GM12865 (cell line): Measurements from ENCODE around the gene CADPS2.
A peak's percentile ranks its signal among the peaks of the same experiment; 100 is the strongest.

Experiments used
- DNase-seq: peaks from one replicate; pipeline ENCODE4 v3.0.0; 2010; ENCODE audit warnings: low read depth
- H3K4me3 ChIP-seq: 2 replicates; pipeline ENCODE4 v1.5.1; 2011; ENCODE audit warnings: mild to moderate bottlenecking, low read depth, low read length, control low read depth
- TF ChIP-seq, protein P1 (sequence below): IDR thresholded peaks from 2 replicates; pipeline ENCODE4 v1.5.1; 2011; ENCODE audit warnings: low read length, control low read depth, low read depth, inconsistent platforms; ENCODE audit not compliant: insufficient read depth; ENCODE audit errors: missing control alignments

The CADPS2 gene

DNA sequence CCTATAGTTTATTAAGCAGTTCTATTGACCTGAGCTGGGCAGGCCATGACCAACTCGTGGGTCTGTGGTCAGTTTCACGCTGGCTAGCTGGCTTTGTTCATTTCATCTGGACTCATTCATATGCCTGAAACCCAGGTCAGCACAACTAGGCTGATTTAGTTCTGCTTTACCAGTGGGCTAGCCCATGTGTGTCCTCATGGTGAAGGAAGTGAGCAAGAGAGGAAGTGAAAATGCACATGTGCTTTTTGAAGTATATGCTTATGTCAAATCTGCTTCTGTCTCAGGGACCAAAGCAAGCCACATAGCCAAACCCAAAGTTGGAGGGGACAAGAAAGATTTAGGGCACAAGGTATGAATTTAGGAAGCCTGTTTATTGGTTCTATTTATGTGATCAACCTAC lies 341.8 kb downstream of the CADPS2 start:
- TF ChIP-seq, protein P1, sequence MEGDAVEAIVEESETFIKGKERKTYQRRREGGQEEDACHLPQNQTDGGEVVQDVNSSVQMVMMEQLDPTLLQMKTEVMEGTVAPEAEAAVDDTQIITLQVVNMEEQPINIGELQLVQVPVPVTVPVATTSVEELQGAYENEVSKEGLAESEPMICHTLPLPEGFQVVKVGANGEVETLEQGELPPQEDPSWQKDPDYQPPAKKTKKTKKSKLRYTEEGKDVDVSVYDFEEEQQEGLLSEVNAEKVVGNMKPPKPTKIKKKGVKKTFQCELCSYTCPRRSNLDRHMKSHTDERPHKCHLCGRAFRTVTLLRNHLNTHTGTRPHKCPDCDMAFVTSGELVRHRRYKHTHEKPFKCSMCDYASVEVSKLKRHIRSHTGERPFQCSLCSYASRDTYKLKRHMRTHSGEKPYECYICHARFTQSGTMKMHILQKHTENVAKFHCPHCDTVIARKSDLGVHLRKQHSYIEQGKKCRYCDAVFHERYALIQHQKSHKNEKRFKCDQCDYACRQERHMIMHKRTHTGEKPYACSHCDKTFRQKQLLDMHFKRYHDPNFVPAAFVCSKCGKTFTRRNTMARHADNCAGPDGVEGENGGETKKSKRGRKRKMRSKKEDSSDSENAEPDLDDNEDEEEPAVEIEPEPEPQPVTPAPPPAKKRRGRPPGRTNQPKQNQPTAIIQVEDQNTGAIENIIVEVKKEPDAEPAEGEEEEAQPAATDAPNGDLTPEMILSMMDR, result no peak
- no peak overlapping the region for H3K4me3 ChIP-seq
- DNase-seq, result peak; percentile 68

DNA sequence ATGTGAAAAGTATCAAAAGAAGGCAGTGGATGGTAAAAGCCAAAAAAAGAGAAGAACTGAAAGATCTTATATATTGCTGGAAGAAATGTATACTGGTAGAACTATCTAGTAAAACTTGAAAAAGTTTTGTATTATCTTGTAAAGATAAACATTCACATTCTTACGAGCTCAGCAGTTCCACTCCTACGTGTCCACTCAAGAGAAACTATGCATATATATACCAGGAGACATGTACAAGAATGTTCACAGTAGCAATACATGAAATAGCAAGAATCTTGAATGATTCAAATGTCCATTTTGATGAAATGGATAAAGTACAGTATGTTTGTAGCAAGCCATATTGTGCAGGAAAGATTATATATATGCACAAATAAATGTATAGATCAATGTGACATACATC lies 342.4 kb downstream of the CADPS2 start:
- TF ChIP-seq, protein P1, result no peak
- no peak overlapping the region for H3K4me3 ChIP-seq
- no peak for DNase-seq

DNA sequence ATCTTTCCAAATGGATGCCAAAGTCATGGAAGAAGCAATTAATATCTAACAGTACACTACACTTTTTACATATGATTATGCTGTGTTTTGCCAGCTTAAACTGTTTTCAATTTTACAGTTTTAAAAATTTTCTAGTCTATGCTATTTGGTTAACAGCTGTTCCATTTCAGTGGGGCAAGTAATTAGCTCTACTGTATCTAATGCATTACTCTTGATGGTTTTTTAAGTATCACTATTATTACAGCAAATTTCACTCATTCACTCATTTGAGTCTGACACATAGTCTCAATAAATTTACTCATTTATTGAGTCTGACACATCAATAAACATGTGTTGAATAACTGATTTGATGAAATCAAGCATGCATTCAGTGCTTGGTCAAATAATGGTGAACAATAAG lies 343.1 kb downstream of the CADPS2 start:
- no peak overlapping the region for H3K4me3 ChIP-seq
- DNase-seq, result no peak
- TF ChIP-seq, protein P1, result no peak

DNA sequence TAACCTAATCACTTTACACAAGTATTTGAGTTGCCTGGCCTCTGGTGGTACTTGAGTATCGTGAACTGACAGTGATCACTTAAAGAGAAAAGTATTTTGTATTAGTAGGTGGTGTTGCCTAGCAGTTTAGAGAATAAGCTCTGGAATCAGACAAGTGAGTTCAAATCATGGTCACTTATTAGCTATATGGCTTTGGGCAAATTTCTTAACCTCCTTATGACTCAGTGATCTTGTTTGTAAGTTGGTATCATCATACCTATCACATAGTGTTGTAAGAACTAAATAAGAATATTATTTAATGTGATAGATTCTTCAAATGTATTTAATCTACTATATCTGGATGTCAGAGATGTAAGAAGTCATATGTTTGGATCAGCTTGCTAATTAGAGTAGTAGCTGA lies 351.2 kb downstream of the CADPS2 start:
- H3K4me3 ChIP-seq, result no peak overlapping the region
- DNase-seq, result no peak
- TF ChIP-seq, protein P1, result no peak

DNA sequence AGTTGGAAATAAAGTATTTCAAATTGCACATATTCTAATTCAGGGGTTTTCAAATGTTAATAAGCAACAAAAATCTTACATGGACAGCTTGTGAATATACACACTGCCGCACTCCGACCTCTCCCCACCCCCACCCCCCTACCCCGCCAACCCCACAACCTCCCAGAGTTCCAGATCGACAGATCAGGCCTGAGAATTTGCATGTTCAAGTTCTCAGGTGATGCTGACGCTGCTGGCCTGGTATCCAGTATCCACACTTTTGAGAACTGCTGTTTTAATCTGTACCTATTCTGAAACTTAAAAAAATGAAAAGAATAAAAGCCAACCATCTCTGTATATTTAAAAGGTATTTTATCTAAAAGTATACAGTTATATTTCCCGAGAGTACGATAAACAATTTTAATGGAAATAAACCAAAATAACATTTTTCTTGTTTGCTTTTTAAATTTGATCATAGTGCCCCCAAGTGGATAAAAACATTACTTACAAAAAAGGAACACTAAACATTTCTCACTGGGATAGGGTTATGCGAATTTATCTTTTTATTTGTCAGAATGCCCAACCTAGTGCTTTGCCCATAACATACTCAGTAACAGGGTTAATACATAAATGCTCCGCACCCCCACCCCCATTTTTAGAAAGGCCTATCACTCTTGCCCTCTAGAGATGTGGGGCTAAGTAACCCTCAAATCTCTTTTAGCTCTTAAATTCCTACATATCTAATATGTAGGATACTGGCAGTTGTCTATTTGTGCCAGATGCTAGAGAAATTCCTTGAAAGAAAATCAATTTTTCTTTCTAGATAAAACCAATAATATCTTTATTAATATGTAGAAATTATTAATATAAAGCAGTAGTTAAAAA lies 353.6 kb downstream of the CADPS2 start:
- no peak for DNase-seq
- H3K4me3 ChIP-seq, result no peak overlapping the region
- TF ChIP-seq, protein P1, result peak; percentile 21

DNA sequence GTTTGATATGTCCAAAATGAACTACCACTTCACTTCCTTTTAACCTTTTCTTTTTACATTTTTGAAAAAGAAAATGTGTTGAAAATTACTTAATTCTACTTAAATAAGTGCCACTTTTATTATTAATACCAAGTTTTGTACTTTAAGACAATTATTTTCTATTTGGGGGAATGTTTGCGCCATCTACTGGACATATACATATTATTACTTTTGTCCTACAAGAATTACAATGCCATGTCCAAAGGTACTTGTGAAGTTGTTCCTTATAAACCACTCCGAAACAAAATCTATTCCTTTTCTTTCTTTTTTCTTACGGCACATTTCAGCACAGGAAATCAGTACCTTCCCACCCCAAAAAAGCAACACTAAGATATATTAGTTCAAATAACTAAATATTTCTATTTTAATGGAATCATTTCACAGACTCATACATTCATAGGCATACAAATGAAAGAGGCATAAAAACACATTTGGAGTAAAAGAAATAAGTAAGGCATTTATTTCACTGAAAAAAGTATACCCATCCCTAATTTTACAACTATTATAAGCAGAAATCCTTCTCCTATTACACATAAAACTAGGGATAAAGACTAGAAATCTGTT lies 357.3 kb downstream of the CADPS2 start:
- H3K4me3 ChIP-seq, result no peak overlapping the region
- TF ChIP-seq, protein P1, result peak; percentile 34
- DNase-seq, result peak; percentile 49

DNA sequence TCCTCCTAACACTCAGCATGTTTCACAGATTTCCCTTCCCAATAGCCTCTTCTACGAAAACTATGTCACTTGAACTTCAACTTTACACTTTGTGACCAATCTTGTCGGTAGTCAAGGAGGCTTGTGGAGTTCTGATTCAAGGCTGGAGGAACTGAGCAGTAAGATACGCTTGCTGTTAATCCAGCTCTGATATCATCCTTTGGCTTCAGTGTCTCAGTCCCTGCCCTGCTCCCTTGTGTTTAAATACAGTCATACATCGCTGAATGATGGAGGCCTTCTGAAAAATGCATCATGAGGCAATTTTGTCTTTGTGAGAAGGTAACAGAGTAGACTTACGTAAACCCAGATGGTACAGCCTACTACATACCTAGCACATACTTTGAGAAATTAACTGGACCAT lies 360.9 kb downstream of the CADPS2 start:
- no peak for DNase-seq
- TF ChIP-seq, protein P1, result no peak
- no peak overlapping the region for H3K4me3 ChIP-seq
